NCI-H774 (cell line): ENCODE data around the gene GPR15.

Source experiments
- DNase-seq: peaks from one replicate; lab custom pipeline; 2025; lab: John Stamatoyannopoulos, UW

The GPR15 gene

GRCh38 chr3:98531622-98532274, at the start of gene GPR15:
GPR15 (plus strand) TSS chr3:98531978; CDS start chr3:98532034, 56 bp downstream.
- DNase-seq, result no peak

GRCh38 chr3:98482717-98483482, 48.9 kb upstream of the GPR15 start:
- DNase-seq, result no peak

- no peak for DNase-seq
Measured at GRCh38 chr3:98483626-98484025, 48.2 kb upstream of the GPR15 start.

GRCh38 chr3:98497381-98497780, 34.4 kb upstream of the GPR15 start, which contains the start of gene OR5K2:
OR5K2 (plus strand) TSS chr3:98497681; CDS start chr3:98497681, 0 bp downstream.
- DNase-seq, result no peak

- DNase-seq, result peak; percentile 27
Measured at GRCh38 chr3:98500019-98500418, 31.8 kb upstream of the GPR15 start.

GRCh38 chr3:98501270-98501669, 30.5 kb upstream of the GPR15 start:
- DNase-seq, result no peak

- DNase-seq, result no peak
Measured at GRCh38 chr3:98501863-98502576, 29.8 kb upstream of the GPR15 start.

- DNase-seq, result no peak
Measured at GRCh38 chr3:98504539-98504938, 27.2 kb upstream of the GPR15 start.

GRCh38 chr3:98508582-98508981, 23.2 kb upstream of the GPR15 start:
- no peak for DNase-seq

- no peak for DNase-seq
Measured at GRCh38 chr3:98512576-98512975, 19.2 kb upstream of the GPR15 start.

GRCh38 chr3:98513091-98513511, 18.7 kb upstream of the GPR15 start:
- no peak for DNase-seq

- no peak for DNase-seq
Measured at GRCh38 chr3:98513736-98514135, 18.0 kb upstream of the GPR15 start.

- no peak for DNase-seq
Measured at GRCh38 chr3:98514948-98515347, 16.8 kb upstream of the GPR15 start.

GRCh38 chr3:98518816-98519215, 13.0 kb upstream of the GPR15 start:
- DNase-seq, result no peak

GRCh38 chr3:98519351-98519750, 12.4 kb upstream of the GPR15 start:
- DNase-seq, result no peak

- peak; percentile 17 for DNase-seq
Measured at GRCh38 chr3:98521897-98522543, 9.8 kb upstream of the GPR15 start.

GRCh38 chr3:98522544-98523281, 9.1 kb upstream of the GPR15 start, which contains the start of gene CLDND1:
CLDND1 (minus strand) TSS chr3:98522902; CDS start chr3:98521424, 1,478 bp downstream.
- DNase-seq, result peak; percentile 97

GRCh38 chr3:98525494-98525893, 6.3 kb upstream of the GPR15 start:
- DNase-seq, result no peak

GRCh38 chr3:98528474-98529346, 3.1 kb upstream of the GPR15 start:
- no peak for DNase-seq

GRCh38 chr3:98529856-98530459, 1.8 kb upstream of the GPR15 start:
- DNase-seq, result no peak
